GM12864 (cell line): Measurements from ENCODE around the gene TRPT1.

Experiments
- DNase-seq: peaks from one replicate; pipeline ENCODE4 v3.0.0-alpha.2; 2011; ENCODE audit warnings: low read depth
- H3K4me3 ChIP-seq: 2 replicates; pipeline ENCODE4 v1.5.1; 2011; ENCODE audit warnings: mild to moderate bottlenecking, low read depth, low read length, control low read depth
- CTCF ChIP-seq: IDR thresholded peaks from 2 replicates; pipeline ENCODE4 v1.5.1; 2011; ENCODE audit warnings: low read depth, mild to moderate bottlenecking, moderate library complexity, low read length, control low read depth, inconsistent platforms; ENCODE audit errors: missing control alignments

Gene TRPT1

GRCh38 chr11:64243236-64243854 lies 17.4 kb upstream of the TRPT1 start:
- no peak overlapping the region; the same call in 1 of the 2 replicates for H3K4me3 ChIP-seq
- no peak for TF ChIP-seq CTCF
- DNase-seq, result no peak

GRCh38 chr11:64241491-64242374 lies 15.7 kb upstream of the TRPT1 start:
- peak; percentile 92 for DNase-seq
- peak overlapping the region; percentile 94 for H3K4me3 ChIP-seq

GRCh38 chr11:64241241-64241490 lies 15.2 kb upstream of the TRPT1 start:
- DNase-seq, result no peak
- H3K4me3 ChIP-seq, result peak overlapping the region; percentile 94
- no peak for TF ChIP-seq CTCF

More at GRCh38 chr11:64241491-64242374, 15.7 kb upstream of the TRPT1 start:
- TF ChIP-seq CTCF, result peak; percentile 9

- peak; percentile 87 for DNase-seq
- peak within 1 kb of the TSS; percentile 94 for H3K4me3 ChIP-seq
- TF ChIP-seq CTCF, result no peak
Observed at GRCh38 chr11:64240435-64241240, 14.7 kb upstream of the TRPT1 start, which contains the start of gene FKBP2. Gene FKBP2 (plus strand): TSS chr11:64241095. CDS start chr11:64242388, 1,293 bp downstream.

- peak overlapping the region; percentile 94 for H3K4me3 ChIP-seq
- no peak for TF ChIP-seq CTCF
- DNase-seq, result peak; percentile 77
Observed at GRCh38 chr11:64239662-64240434, 13.9 kb upstream of the TRPT1 start.

GRCh38 chr11:64238999-64239398 lies 13.0 kb upstream of the TRPT1 start:
- no peak overlapping the region for H3K4me3 ChIP-seq
- DNase-seq, result no peak
- no peak for TF ChIP-seq CTCF
